Measurements from ENCODE around the gene NTSR1.

NTSR1 gene

GRCh38 chr20:62663145-62664018 lies 45.3 kb upstream of the NTSR1 start:
- no peak for TF ChIP-seq CTCF (IDR thresholded peaks at IDR 0.05; ENCODE audit: low read length, missing control alignments)
- H3K4me3 ChIP-seq (replicated peaks; ENCODE audit: low read depth, low read length): no peak overlapping the region
- DNase-seq (ENCODE audit: low read depth): no peak

GRCh38 chr20:62664019-62664971 lies 44.3 kb upstream of the NTSR1 start:
- DNase-seq (ENCODE audit: low read depth): no peak
- no peak overlapping the region for H3K4me3 ChIP-seq (replicated peaks; ENCODE audit: low read depth, low read length)
- no peak for TF ChIP-seq CTCF (IDR thresholded peaks at IDR 0.05; ENCODE audit: low read length, missing control alignments)

- no peak overlapping the region for H3K4me3 ChIP-seq (replicated peaks; ENCODE audit: low read depth, low read length)
- no peak for TF ChIP-seq CTCF (IDR thresholded peaks at IDR 0.05; ENCODE audit: low read length, missing control alignments)
- DNase-seq (ENCODE audit: low read depth): no peak
These were observed 43.4 kb upstream of the NTSR1 start for GRCh38 chr20:62665153-62665754.

GRCh38 chr20:62665826-62666735 lies 42.6 kb upstream of the NTSR1 start:
- no peak overlapping the region for H3K4me3 ChIP-seq (replicated peaks; ENCODE audit: low read depth, low read length)
- DNase-seq (ENCODE audit: low read depth): no peak
- TF ChIP-seq CTCF (IDR thresholded peaks at IDR 0.05; ENCODE audit: low read length, missing control alignments): no peak

DNA sequence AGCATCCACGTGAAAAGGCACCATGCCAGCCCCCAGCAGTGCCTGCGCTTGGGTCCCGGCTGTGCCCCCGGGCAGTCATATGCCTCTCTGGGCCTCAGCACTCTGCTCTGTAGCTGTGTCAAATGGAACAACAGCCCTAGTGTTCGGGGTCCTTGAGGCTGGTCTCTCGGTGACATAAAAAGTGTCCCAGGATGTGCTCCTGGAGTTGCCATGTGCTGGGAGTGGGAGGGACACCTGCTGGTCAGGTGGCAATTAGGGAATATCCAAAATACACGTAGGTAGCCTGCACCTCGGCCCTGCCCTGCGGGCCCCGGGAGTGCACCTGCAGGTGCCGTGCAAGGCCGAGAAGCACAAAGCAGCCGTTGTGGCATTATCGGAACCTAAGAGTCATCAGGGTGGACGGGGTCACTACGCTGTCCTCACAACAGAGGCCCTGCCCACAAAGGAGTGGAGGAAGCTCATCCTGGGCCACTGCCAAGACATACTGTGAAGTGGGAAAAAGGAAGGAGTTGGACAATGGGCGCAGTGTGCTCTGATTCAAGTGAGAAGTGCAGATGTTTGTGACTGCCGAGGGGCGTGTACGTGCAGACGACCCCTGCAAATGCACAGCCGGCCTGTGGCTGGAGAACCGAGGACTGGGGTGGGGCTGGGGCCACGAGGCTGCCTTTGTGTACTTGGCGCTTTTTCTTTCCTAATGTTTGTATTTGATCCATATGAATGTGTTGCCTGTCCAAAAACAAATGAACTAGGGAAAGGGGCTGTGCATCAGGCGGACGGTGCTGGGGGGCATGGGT lies 41.7 kb upstream of the NTSR1 start:
- peak; percentile 50 for DNase-seq (ENCODE audit: low read depth)
- TF ChIP-seq CTCF (IDR thresholded peaks at IDR 0.05; ENCODE audit: low read length, missing control alignments): no peak
- H3K4me3 ChIP-seq (replicated peaks; ENCODE audit: low read depth, low read length): no peak overlapping the region
